Mesendoderm (in vitro differentiated cells): ENCODE data around the gene SPATS2.

Experiments used
- DNase-seq: peaks from one replicate; pipeline ENCODE4 v3.0.0; 2013
- H2AK5ac ChIP-seq: 2 replicates; pipeline ENCODE4 v1.6.1; 2013; ENCODE audit warnings: low read length, inconsistent platforms
- H2BK120ac ChIP-seq: 2 replicates; pipeline ENCODE4 v1.6.1; 2013; ENCODE audit warnings: low read depth, mild to moderate bottlenecking, low read length, moderate library complexity, mixed read lengths
- H2BK15ac ChIP-seq: replicated peaks from 2 replicates; pipeline ENCODE4 v1.6.1; 2013; ENCODE audit warnings: low read depth, mild to moderate bottlenecking, moderate library complexity
- H2BK5ac ChIP-seq: 2 replicates; pipeline ENCODE4 v1.6.1; 2013; ENCODE audit warnings: low read length, inconsistent platforms
- H3K18ac ChIP-seq: 2 replicates; pipeline ENCODE4 v1.6.1; 2013; ENCODE audit warnings: mild to moderate bottlenecking, low read length, mixed read lengths
- H3K23ac ChIP-seq: one replicate; pipeline ENCODE4 v1.6.1; 2013; ENCODE audit warnings: low read length
- H3K27ac ChIP-seq: 2 replicates; pipeline ENCODE4 v1.5.1; 2013; ENCODE audit warnings: low read depth, mild to moderate bottlenecking, inconsistent platforms, low read length, moderate library complexity
- H3K27me3 ChIP-seq: 2 replicates; pipeline ENCODE4 v1.6.1; 2013; ENCODE audit warnings: low read length, control low read depth, mild to moderate bottlenecking, inconsistent platforms; ENCODE audit not compliant: insufficient read depth, poor library complexity
- H3K36me3 ChIP-seq: 2 replicates; pipeline ENCODE4 v1.6.1; 2013; ENCODE audit warnings: low read length, inconsistent platforms; ENCODE audit not compliant: control insufficient read depth, insufficient read depth
- H3K4ac ChIP-seq: one replicate; pipeline ENCODE4 v1.6.1; 2013; ENCODE audit warnings: low read depth, mild to moderate bottlenecking, low read length, moderate library complexity
- H3K4me1 ChIP-seq: 2 replicates; pipeline ENCODE4 v1.6.1; 2013; ENCODE audit warnings: low read depth, low read length, inconsistent platforms; ENCODE audit not compliant: control insufficient read depth
- H3K4me2 ChIP-seq: 2 replicates; pipeline ENCODE4 v1.6.1; 2013; ENCODE audit warnings: low read length
- H3K4me3 ChIP-seq: 2 replicates; pipeline ENCODE4 v1.5.1; 2013; ENCODE audit warnings: mild to moderate bottlenecking, low read length
- H3K56ac ChIP-seq: one replicate; pipeline ENCODE4 v1.6.1; 2013; ENCODE audit warnings: low read length
- H3K79me1 ChIP-seq: 2 replicates; pipeline ENCODE4 v1.6.1; 2013; ENCODE audit warnings: low read length, inconsistent platforms
- H3K79me2 ChIP-seq: 2 replicates; pipeline ENCODE4 v1.6.1; 2013; ENCODE audit warnings: mild to moderate bottlenecking, low read length; ENCODE audit not compliant: control insufficient read depth, insufficient read depth
- H3K9ac ChIP-seq: 2 replicates; pipeline ENCODE4 v1.6.1; 2013; ENCODE audit warnings: low read length, inconsistent platforms
- H4K5ac ChIP-seq: one replicate; pipeline ENCODE4 v1.6.1; 2013; ENCODE audit warnings: low read length
- H4K8ac ChIP-seq: one replicate; pipeline ENCODE4 v1.6.1; 2013; ENCODE audit warnings: low read depth, mild to moderate bottlenecking, control low read depth, low read length, moderate library complexity
- WGBS: extraction: QIAGEN DNeasy Blood & Tissue Kit; methylation state at CpG from one replicate; pipeline ENCODE4 v1.1.7; 2013; ENCODE audit warnings: low lambda C conversion rate, missing lambda C conversion rate; ENCODE audit not compliant: insufficient coverage; ENCODE audit errors: extremely low coverage; 5-methylcytosine and 5-hydroxymethylcytosine counted together

SPATS2 gene

GRCh38 chr12:49496417-49497360, 129.4 kb downstream of the SPATS2 start:
- H3K36me3 ChIP-seq, result no peaks in the 10 kb centered on the region

DNA sequence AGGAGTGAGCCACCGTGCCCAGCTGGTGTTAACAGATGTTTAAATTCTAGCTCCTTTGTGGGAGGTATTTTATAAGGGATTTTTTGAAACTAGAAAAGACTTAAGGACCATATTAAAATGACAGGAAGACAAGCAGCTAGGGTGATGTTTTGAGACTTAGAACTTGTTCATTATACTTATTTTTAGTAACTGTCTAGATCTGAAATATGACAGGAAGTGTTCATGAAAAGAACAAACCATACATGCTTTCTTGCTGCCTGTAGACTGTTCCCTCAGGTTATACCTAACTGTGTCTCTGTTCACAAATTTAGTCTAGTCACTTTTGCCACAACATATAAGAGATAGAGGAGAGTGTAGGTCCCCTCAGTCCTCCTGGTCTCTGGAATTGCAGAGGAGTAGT, 134.6 kb downstream of the SPATS2 start:
- Histone ChIP-seq H4K5ac (no peak overlapping the region), H2BK5ac (no peak overlapping the region), H3K56ac (no peak overlapping the region), H3K18ac (no peak overlapping the region), H3K27me3 (no peaks in the 10 kb centered on the region), H3K4me2 (no peak overlapping the region), H3K36me3 (no peaks in the 10 kb centered on the region), H2BK15ac (no peak overlapping the region), H3K9ac (no peak overlapping the region), H3K4ac (no peak overlapping the region), H4K8ac (no peak overlapping the region), H3K4me3 (no peak overlapping the region), H3K23ac (no peak overlapping the region), H2BK120ac (no peak overlapping the region), H3K4me1 (no peaks in the 10 kb centered on the region), H2AK5ac (no peak overlapping the region), H3K79me1 (no peaks in the 10 kb centered on the region), H3K79me2 (no peaks in the 10 kb centered on the region), H3K27ac (no peak overlapping the region)
- no CpG with 5 or more reads among the region's 1 CpG for WGBS
- no peak for DNase-seq

More at GRCh38 chr12:49496417-49497360, 129.4 kb downstream of the SPATS2 start:
- Histone ChIP-seq H4K8ac (peak overlapping the region; percentile 76), H3K4me3 (no peak overlapping the region), H3K56ac (no peak overlapping the region), H4K5ac (no peak overlapping the region), H3K27me3 (no peaks in the 10 kb centered on the region), H3K4me2 (no peak overlapping the region), H3K79me2 (no peaks in the 10 kb centered on the region), H3K18ac (no peak overlapping the region), H3K4me1 (no peaks in the 10 kb centered on the region), H3K79me1 (no peaks in the 10 kb centered on the region), H2AK5ac (no peak overlapping the region), H2BK5ac (no peak overlapping the region), H3K27ac (peak overlapping the region; percentile 54), H3K9ac (no peak overlapping the region), H3K23ac (no peak overlapping the region), H2BK15ac (no peak overlapping the region), H2BK120ac (no peak overlapping the region), H3K4ac (no peak overlapping the region)
- peak; percentile 37 for DNase-seq
- WGBS, result no CpG with 5 or more reads among the region's 10 CpGs

DNA sequence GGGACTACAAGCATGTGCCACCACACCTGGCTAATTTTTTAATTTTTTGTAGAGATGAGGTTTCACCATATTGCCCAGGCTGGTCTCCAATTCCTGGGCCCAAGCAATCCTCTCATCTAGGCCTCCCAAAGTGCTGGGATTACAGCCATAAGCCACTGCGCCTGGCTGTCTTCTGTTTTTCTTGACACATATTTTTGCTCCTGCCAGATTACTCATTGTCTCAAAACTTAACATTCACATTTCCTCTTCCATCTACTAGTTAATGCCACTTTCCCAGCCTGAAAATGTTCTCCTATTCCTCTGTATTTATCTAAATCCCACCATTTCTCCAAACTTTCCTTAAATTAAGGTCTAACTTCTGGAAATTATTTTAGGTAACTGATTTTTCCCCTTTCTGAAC, 135.3 kb downstream of the SPATS2 start:
- Histone ChIP-seq H3K27me3 (no peaks in the 10 kb centered on the region), H2BK5ac (no peak overlapping the region), H3K4me2 (no peak overlapping the region), H2AK5ac (no peak overlapping the region), H3K23ac (no peak overlapping the region), H3K18ac (no peak overlapping the region), H4K5ac (no peak overlapping the region), H3K9ac (no peak overlapping the region), H3K27ac (no peak overlapping the region), H3K79me1 (no peaks in the 10 kb centered on the region), H2BK120ac (no peak overlapping the region), H3K56ac (no peak overlapping the region), H3K79me2 (no peaks in the 10 kb centered on the region), H3K4me3 (no peak overlapping the region), H3K4ac (no peak overlapping the region), H3K4me1 (no peaks in the 10 kb centered on the region), H2BK15ac (no peak overlapping the region), H3K36me3 (no peaks in the 10 kb centered on the region), H4K8ac (no peak overlapping the region)
- WGBS, result no CpG with 5 or more reads among the region's 1 CpG
- no peak for DNase-seq

DNA sequence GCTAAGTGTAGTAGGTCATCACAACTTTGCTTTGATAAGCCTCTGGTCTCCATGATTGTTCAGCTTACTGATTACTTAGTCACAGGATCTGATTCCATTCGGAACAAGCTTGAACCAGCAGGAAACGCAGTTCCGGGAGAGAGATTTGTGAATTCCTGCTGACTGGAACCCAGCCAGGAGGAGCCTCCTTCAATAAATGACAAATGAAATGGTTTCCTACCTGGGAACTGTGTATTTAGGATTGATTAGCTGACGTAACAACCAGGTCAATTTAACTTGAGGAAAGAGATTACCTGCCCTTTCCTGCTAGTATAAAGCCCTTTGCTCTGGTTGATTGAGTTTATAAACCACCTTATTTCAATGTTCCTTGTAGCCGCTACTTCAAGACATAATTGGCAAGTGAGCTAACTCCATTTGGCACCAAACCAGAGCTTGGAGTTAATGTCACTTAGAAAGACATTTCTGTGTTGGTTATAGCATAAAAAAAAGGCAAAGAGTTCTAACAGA, 136.5 kb downstream of the SPATS2 start:
- Histone ChIP-seq H3K27ac (no peak overlapping the region), H2BK120ac (no peak overlapping the region), H3K79me2 (no peaks in the 10 kb centered on the region), H2BK15ac (no peak overlapping the region), H2BK5ac (no peak overlapping the region), H3K23ac (no peak overlapping the region), H3K9ac (no peak overlapping the region), H3K4me1 (no peaks in the 10 kb centered on the region), H3K36me3 (no peaks in the 10 kb centered on the region), H3K79me1 (no peaks in the 10 kb centered on the region), H4K8ac (no peak overlapping the region), H3K4ac (no peak overlapping the region), H3K18ac (no peak overlapping the region), H3K27me3 (no peaks in the 10 kb centered on the region), H4K5ac (no peak overlapping the region), H3K4me3 (no peak overlapping the region), H3K4me2 (no peak overlapping the region), H3K56ac (no peak overlapping the region), H2AK5ac (no peak overlapping the region)
- no CpG with 5 or more reads among the region's 5 CpGs for WGBS
- peak; percentile 20 for DNase-seq

- Histone ChIP-seq H2BK15ac (no peak overlapping the region), H3K36me3 (no peaks in the 10 kb centered on the region), H3K79me1 (no peaks in the 10 kb centered on the region), H3K79me2 (no peaks in the 10 kb centered on the region), H3K4ac (no peak overlapping the region), H3K4me1 (no peaks in the 10 kb centered on the region), H3K18ac (no peak overlapping the region), H3K4me2 (no peak overlapping the region), H3K56ac (no peak overlapping the region), H3K27ac (no peak overlapping the region), H3K4me3 (no peak overlapping the region), H2BK120ac (no peak overlapping the region), H2BK5ac (no peak overlapping the region), H4K5ac (no peak overlapping the region), H2AK5ac (no peak overlapping the region), H4K8ac (no peak overlapping the region), H3K23ac (no peak overlapping the region), H3K9ac (no peak overlapping the region), H3K27me3 (no peaks in the 10 kb centered on the region)
- no peak for DNase-seq
These were observed 138.4 kb downstream of the SPATS2 start for GRCh38 chr12:49505672-49506071.
